Naive thymus-derived CD8-positive, alpha-beta T cell (primary cell): ENCODE measurements around the gene NHSL1. TPM values are rescaled to one million over a fixed set of nuclear protein-coding genes. Genes with fewer than 3 reads are reported as not detected.

Experiments used
- ATAC-seq, 2 donors: fragments of 150-1000 bp; cut with Tn5 transposase in 1 of 2; sonication (Bioruptor Pico), chemical (Tn5 transposase) in 1 of 2; 1 replicate in 1 of 2; 2 replicates in 1 of 2; pipeline ENCODE4 v1.10.0; 2021; ENCODE audit warnings: mild to moderate bottlenecking in 2 of 2, moderate library complexity in 2 of 2
- POLR2A ChIA-PET: fragments of 350-600 bp; sonication (Branson Sonifier 250); formaldehyde crosslinking; loops from one replicate; lab custom pipeline; 2021; ENCODE audit warnings: antibody characterized with exemption; lab: Charles Lee
- DNase-seq, 10 donors: peaks; one replicate each; pipeline versions ENCODE4 v3.0.0 to v3.0.0-alpha.2; 2020 to 2022
- H3K27ac Mint-ChIP-seq, 10 donors: one replicate each; pipeline ENCODE4 v1.8.0; 2020 to 2022; ENCODE audit warnings: mild to moderate bottlenecking in 10 of 10, mixed read lengths in 10 of 10, moderate library complexity in 4 of 10, inconsistent platforms in 1 of 10
- H3K27me3 Mint-ChIP-seq, 5 donors: one replicate each; pipeline ENCODE4 v1.8.0; 2021 to 2022; ENCODE audit warnings: mixed read lengths in 5 of 5
- H3K36me3 Mint-ChIP-seq, 3 donors: one replicate each; pipeline ENCODE4 v1.8.0; 2020 to 2022; ENCODE audit warnings: mixed read lengths in 3 of 3, mild to moderate bottlenecking in 2 of 3, inconsistent platforms in 1 of 3
- H3K4me1 Mint-ChIP-seq, 4 donors: one replicate each; pipeline ENCODE4 v1.8.0; 2021 to 2022; ENCODE audit warnings: mixed read lengths in 4 of 4
- H3K4me3 Mint-ChIP-seq, 10 donors: one replicate each; pipeline ENCODE4 v1.8.0; 2020 to 2022; ENCODE audit warnings: mild to moderate bottlenecking in 10 of 10, mixed read lengths in 10 of 10, moderate library complexity in 6 of 10, inconsistent platforms in 1 of 10
- H3K9me3 Mint-ChIP-seq, 9 donors: one replicate each; pipeline ENCODE4 v1.8.0; 2020 to 2022; ENCODE audit warnings: mixed read lengths in 9 of 9, mild to moderate bottlenecking in 3 of 9, inconsistent platforms in 1 of 9, moderate library complexity in 1 of 9
- polyA plus RNA-seq, 3 donors: library from polyadenylated mRNA; unstranded; fragments of 300-500 nt; fragmentation: Illumina TruSeq; gene quantifications; one replicate each; pipeline ENCODE4 v1.2.3, GENCODE V29; 2021
- total RNA-seq, 8 experiments: library from RNA in 2 of 8; stranded (reverse) in 2 of 8; gene quantifications; one replicate each; pipeline ENCODE4 v1.2.3 and lab custom pipeline; 2021 to 2026

The NHSL1 gene
- total and polyA plus RNA-seq, 5 experiments from 2014 or later: 0.05 to 0.08 TPM; not detected in 3

GRCh38 chr6:138500867-138501446 is 1.7 kb upstream of the NHSL1 start:
- Mint-ChIP-seq H3K36me3 (no peaks in the 10 kb centered on the region), H3K9me3 (no peaks in the 10 kb centered on the region), H3K4me1 (peaks cover 0 to 11% (median 6%) of the 10 kb centered on the region in 4 donors), H3K27ac (peak overlapping the region in 1 of 10 donors; percentile 31), H3K27me3 (peaks cover 0 to 27% (median 5%) of the 10 kb centered on the region in 5 donors), H3K4me3 (no peak overlapping the region)
- POLR2A ChIA-PET: no interaction called here
- no peak for ATAC-seq
- DNase-seq: no peak

DNA sequence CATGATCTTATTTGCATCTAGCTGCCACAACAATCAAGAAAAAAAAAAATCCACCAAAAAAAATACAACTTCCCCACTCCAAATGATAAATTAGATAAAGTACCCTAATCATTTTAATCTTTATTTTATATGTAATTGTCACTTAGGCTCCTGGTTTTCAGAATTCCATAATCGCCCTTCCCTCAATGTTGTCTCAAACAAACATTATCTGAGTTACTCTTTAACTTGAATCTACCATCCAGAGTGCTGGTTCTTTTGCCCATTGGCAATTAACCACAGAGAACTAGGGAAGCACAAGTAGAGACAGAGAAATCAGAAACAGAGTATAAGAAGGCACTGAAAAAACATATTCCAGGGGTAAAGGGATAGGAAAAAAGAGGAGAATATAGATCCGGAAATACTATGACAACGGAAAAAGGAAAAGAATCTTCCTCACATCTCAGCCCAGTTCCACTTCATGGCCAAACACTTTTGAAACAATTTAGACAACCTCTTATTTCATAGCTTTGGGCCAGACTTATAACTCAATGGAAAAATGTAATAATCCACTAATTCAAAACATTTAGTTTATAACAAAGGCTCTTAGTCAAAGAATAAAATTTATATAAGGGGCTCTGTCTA is 861 bp upstream of the NHSL1 start:
- no peaks in the 10 kb centered on the region for H3K36me3 Mint-ChIP-seq
- DNase-seq (no peak), ATAC-seq (no peak)
- H3K27me3 Mint-ChIP-seq: peaks cover 0 to 33% (median 6%) of the 10 kb centered on the region in 5 donors
- H3K27ac Mint-ChIP-seq: no peak overlapping the region
- H3K4me1 Mint-ChIP-seq: peaks cover 0 to 11% (median 6%) of the 10 kb centered on the region in 4 donors
- no peak overlapping the region for H3K4me3 Mint-ChIP-seq
- POLR2A ChIA-PET: no interaction called here
- H3K9me3 Mint-ChIP-seq: no peaks in the 10 kb centered on the region

DNA sequence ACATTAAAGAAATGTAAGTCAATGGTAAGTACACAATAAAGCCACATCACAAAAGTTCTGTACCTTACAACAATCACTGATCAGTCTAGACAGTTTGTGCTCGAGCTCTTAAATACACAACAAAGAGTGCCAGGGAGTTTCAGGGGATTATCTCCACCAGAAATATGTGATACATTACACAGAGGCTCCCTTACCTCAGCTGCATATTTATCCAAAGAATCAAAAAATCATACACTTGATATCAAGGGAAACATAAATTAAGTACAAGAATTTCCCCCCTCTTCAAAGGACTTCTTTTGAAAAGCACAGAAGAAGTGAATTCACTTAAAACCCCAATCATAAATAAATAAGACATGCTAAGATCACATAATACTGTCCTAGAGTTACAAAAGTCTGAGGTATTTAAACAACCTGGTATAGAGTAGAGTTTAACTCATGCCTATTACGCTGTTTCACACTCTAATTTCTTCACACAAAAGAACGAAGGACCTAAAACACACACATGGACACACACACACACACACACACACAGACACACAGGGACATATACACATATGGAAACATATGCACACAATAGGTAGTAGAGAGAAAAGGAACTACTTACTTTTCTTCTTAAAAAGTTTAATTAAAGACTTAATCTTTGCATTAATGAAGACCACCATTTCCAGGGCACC is 528 bp downstream of the NHSL1 start:
- H3K4me3 Mint-ChIP-seq: no peak overlapping the region

DNA sequence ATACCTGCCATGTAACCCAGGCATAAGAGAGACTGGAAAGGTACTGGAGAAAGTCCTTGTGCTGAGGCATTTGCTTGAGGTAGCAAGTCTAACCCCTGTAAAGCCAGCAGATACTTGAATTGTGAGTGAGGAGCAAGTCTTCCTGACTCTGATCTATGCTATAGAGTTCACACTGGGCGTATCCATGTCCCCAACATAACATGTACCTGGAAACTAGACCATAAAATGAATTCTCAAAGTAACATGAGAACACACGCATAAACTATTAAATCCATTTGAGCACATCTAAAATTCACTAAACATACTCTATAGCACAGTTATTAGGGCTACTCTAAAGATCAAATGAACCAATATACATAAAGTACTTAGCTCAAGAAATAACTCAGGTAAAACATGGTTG is 2.0 kb downstream of the NHSL1 start:
- no peak overlapping the region for H3K4me3 Mint-ChIP-seq
- no peak for ATAC-seq
- POLR2A ChIA-PET: no interaction called here
- H3K4me1 Mint-ChIP-seq: peaks cover 0 to 11% (median 6%) of the 10 kb centered on the region in 4 donors
- no peak for DNase-seq
- no peak overlapping the region for H3K27ac Mint-ChIP-seq
- H3K27me3 Mint-ChIP-seq: peaks cover 0 to 33% (median 8%) of the 10 kb centered on the region in 5 donors
- H3K36me3 Mint-ChIP-seq: no peaks in the 10 kb centered on the region
- H3K9me3 Mint-ChIP-seq: no peaks in the 10 kb centered on the region

More for the DNA sequence above, 528 bp downstream of the NHSL1 start:
- POLR2A ChIA-PET: no interaction called here
- DNase-seq (no peak), ATAC-seq (no peak)
- Mint-ChIP-seq H3K9me3 (no peaks in the 10 kb centered on the region), H3K27me3 (peaks cover 0 to 33% (median 6%) of the 10 kb centered on the region in 5 donors), H3K36me3 (no peaks in the 10 kb centered on the region), H3K4me1 (peaks cover 0 to 11% (median 6%) of the 10 kb centered on the region in 4 donors), H3K27ac (no peak overlapping the region)

DNA sequence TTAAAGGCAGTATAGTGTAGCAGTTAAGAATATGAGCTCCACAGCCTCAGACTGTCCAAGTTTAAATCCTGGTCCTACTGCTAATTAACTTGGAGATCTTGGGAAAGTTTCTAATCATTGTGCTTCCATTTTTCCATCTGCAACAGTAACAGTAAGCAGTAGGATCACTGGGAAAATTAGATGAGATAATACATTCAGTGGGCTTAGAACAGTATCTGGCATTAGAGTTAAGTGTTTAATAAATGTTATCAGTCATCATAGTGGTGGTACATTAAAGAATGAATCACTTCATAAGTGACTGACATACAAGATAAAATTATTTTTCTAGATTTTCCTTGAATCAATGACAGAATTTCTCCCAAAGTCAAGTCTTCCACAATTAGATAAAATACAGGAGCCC is 5.0 kb downstream of the NHSL1 start:
- no peak overlapping the region for H3K4me3 Mint-ChIP-seq
- H3K27me3 Mint-ChIP-seq: peaks cover 0 to 33% (median 8%) of the 10 kb centered on the region in 5 donors
- POLR2A ChIA-PET: no interaction called here

GRCh38 chr6:138493413-138493812 is 5.9 kb downstream of the NHSL1 start:
- no peak for DNase-seq
- Mint-ChIP-seq H3K27ac (no peak overlapping the region), H3K4me1 (no peaks in the 10 kb centered on the region), H3K9me3 (no peaks in the 10 kb centered on the region), H3K36me3 (no peaks in the 10 kb centered on the region), H3K4me3 (no peak overlapping the region), H3K27me3 (peaks cover 0 to 30% (median 8%) of the 10 kb centered on the region in 5 donors)
- ATAC-seq: no peak
- POLR2A ChIA-PET: no interaction called here

More for the DNA sequence above, 5.0 kb downstream of the NHSL1 start:
- no peak for ATAC-seq
- Mint-ChIP-seq H3K4me1 (peaks cover 0 to 7% (median 4%) of the 10 kb centered on the region in 4 donors), H3K9me3 (no peaks in the 10 kb centered on the region), H3K36me3 (no peaks in the 10 kb centered on the region), H3K27ac (no peak overlapping the region)
- no peak for DNase-seq

GRCh38 chr6:138492871-138493270 is 6.4 kb downstream of the NHSL1 start:
- Mint-ChIP-seq H3K9me3 (no peaks in the 10 kb centered on the region), H3K36me3 (no peaks in the 10 kb centered on the region), H3K27me3 (peaks cover 0 to 25% (median 6%) of the 10 kb centered on the region in 5 donors), H3K27ac (no peak overlapping the region), H3K4me1 (no peaks in the 10 kb centered on the region), H3K4me3 (no peak overlapping the region)
- POLR2A ChIA-PET: no interaction called here
- no peak for ATAC-seq
- DNase-seq: no peak

- H3K27me3 Mint-ChIP-seq: peaks cover 0 to 17% (median 3%) of the 10 kb centered on the region in 5 donors
- H3K4me1 Mint-ChIP-seq: no peaks in the 10 kb centered on the region
- POLR2A ChIA-PET: no interaction called here
- no peaks in the 10 kb centered on the region for H3K36me3 Mint-ChIP-seq
- H3K4me3 Mint-ChIP-seq: no peak overlapping the region
- no peak for ATAC-seq
- no peaks in the 10 kb centered on the region for H3K9me3 Mint-ChIP-seq
- no peak for DNase-seq
- no peak overlapping the region for H3K27ac Mint-ChIP-seq
Observed at GRCh38 chr6:138492113-138492512, 7.2 kb downstream of the NHSL1 start.

GRCh38 chr6:138491017-138491416 is 8.3 kb downstream of the NHSL1 start:
- no peaks in the 10 kb centered on the region for H3K36me3 Mint-ChIP-seq
- H3K27ac Mint-ChIP-seq: no peak overlapping the region
- H3K9me3 Mint-ChIP-seq: no peaks in the 10 kb centered on the region
- no peaks in the 10 kb centered on the region for H3K4me1 Mint-ChIP-seq
- H3K27me3 Mint-ChIP-seq: peaks cover 2 to 11% (median 6%) of the 10 kb centered on the region in 5 donors
- DNase-seq (no peak), ATAC-seq (no peak)
- H3K4me3 Mint-ChIP-seq: no peak overlapping the region
- POLR2A ChIA-PET: no interaction called here

DNA sequence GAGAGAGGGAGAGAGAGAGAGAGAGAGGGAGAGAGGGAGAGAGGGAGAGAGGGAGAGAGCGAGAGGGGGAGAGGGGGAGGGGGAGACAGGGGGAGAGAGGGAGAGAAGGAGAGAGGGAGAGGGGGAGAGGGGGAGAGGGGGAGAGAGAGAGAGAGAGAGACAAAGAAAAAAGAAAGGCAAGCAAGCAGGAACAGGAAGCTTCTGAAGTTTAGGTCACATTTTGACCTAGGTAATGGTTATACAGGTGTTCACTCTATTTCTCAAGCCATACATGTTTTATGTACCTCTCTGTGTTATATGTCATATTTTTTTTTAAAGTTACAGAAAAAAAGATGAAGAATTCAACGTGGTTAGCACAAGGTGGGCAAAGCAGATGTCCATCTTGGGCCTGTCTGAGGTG is 9.4 kb downstream of the NHSL1 start:
- H3K27ac Mint-ChIP-seq: no peak overlapping the region
- no peaks in the 10 kb centered on the region for H3K36me3 Mint-ChIP-seq
- H3K4me1 Mint-ChIP-seq: no peaks in the 10 kb centered on the region
- H3K4me3 Mint-ChIP-seq: no peak overlapping the region
- ATAC-seq (no peak), DNase-seq (no peak)
- H3K27me3 Mint-ChIP-seq: peaks cover 0 to 14% (median 4%) of the 10 kb centered on the region in 5 donors
- POLR2A ChIA-PET: no interaction called here
- H3K9me3 Mint-ChIP-seq: no peaks in the 10 kb centered on the region

DNA sequence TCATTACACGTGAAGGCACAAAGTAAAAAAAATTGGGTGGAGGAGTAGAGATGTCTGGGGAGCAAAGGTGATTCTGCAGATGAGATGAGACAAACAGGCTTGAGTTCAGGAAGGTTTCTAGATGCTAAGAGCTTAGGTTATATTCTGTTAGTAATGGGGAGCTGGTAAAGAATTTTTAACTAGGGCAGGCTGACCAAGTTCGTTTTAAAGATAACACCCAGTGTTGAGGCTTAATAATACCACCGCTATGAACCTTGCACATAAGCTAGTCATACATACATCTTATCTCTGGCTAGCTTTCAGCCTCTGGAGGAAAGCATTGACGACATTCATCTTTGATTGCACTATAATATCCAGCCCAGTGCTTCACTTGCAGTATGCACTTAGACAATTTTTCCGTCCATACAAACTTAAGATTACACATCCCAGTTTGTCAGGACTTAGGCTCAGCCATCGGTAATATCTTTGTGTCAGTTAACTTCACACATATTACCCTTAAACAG is 12.1 kb downstream of the NHSL1 start:
- H3K4me1 Mint-ChIP-seq: no peaks in the 10 kb centered on the region
- DNase-seq (no peak), ATAC-seq (no peak)
- H3K27ac Mint-ChIP-seq: no peak overlapping the region
- H3K36me3 Mint-ChIP-seq: no peaks in the 10 kb centered on the region
- H3K9me3 Mint-ChIP-seq: no peaks in the 10 kb centered on the region
- no peak overlapping the region for H3K4me3 Mint-ChIP-seq
- POLR2A ChIA-PET: no interaction called here
- H3K27me3 Mint-ChIP-seq: peaks cover 0 to 14% (median 4%) of the 10 kb centered on the region in 5 donors

- Mint-ChIP-seq H3K27ac (no peak overlapping the region), H3K4me3 (no peak overlapping the region), H3K27me3 (peaks cover 0 to 14% (median 4%) of the 10 kb centered on the region in 5 donors), H3K36me3 (no peaks in the 10 kb centered on the region), H3K9me3 (no peaks in the 10 kb centered on the region), H3K4me1 (no peaks in the 10 kb centered on the region)
- ATAC-seq: no peak
- POLR2A ChIA-PET: no interaction called here
- no peak for DNase-seq
Observed at GRCh38 chr6:138486249-138487101, 12.8 kb downstream of the NHSL1 start.
